ENCODE data around the gene MUC3A. TPM values are rescaled to one million over a fixed set of nuclear protein-coding genes. Genes with fewer than 3 reads are reported as not detected.

MUC3A gene
- total RNA-seq, 1 experiment from 2014 or later, result 2.0 TPM

DNA sequence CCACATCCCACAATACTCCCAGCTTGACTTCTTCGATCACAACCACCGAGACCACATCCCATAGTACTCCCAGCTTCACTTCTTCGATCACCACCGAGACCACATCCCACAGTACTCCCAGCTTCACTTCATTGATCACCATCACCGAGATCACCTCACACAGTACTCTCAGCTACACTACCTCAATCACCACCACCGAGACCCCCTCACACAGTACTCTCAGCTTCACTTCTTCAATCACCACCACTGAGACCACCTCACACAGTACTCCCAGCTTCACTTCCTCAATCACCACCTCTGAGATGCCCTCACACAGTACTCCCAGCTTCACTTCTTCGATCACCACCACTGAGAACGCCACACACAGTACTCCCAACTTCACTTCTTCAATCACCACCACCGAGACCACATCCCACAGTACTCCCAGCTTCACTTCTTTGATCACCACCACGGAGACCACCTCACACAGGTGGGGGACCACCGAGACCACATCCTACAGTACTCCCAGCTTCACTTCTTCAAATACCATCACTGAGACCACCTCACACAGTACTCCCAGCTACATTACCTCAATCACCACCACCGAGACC lies 8.6 kb downstream of the MUC3A start:
- no peak for DNase-seq (ENCODE audit: low spot score)
- no TSS peak for BruUV-seq (replicated peaks)
- H3K36me3 ChIP-seq (ENCODE audit: insufficient read depth, low read length, poor library complexity, severe bottlenecking), result no peaks in the 10 kb centered on the region
- ChIA-PET POLR2A (ENCODE audit: low non-redundant PET) (interaction anchor here (0.6 kb wide), 1 partner anchor 138 kb away, joined by 3 read pairs; no protein-coding TSS in a partner anchor), CTCF (interaction anchor here (0.5 to 0.6 kb wide), 3 partner anchors 137 to 1008 kb away, joined by 3 to 6 read pairs (median 4); no protein-coding TSS in a partner anchor)
- no peaks in the 10 kb centered on the region for H3K9me3 ChIP-seq (ENCODE audit: low read depth, low read length, poor library complexity, severe bottlenecking)
- H3K27ac ChIP-seq (ENCODE audit: low read depth, low read length, poor library complexity, severe bottlenecking), result no peak overlapping the region
- H3K27me3 ChIP-seq (replicated peaks; ENCODE audit: insufficient read depth, low read depth, low read length, poor library complexity), result peaks cover 29% of the 10 kb centered on the region
- TF ChIP-seq, protein P1, sequence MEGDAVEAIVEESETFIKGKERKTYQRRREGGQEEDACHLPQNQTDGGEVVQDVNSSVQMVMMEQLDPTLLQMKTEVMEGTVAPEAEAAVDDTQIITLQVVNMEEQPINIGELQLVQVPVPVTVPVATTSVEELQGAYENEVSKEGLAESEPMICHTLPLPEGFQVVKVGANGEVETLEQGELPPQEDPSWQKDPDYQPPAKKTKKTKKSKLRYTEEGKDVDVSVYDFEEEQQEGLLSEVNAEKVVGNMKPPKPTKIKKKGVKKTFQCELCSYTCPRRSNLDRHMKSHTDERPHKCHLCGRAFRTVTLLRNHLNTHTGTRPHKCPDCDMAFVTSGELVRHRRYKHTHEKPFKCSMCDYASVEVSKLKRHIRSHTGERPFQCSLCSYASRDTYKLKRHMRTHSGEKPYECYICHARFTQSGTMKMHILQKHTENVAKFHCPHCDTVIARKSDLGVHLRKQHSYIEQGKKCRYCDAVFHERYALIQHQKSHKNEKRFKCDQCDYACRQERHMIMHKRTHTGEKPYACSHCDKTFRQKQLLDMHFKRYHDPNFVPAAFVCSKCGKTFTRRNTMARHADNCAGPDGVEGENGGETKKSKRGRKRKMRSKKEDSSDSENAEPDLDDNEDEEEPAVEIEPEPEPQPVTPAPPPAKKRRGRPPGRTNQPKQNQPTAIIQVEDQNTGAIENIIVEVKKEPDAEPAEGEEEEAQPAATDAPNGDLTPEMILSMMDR (conservative IDR thresholded peaks at IDR 0.05; ENCODE audit: low read depth, low read length), result no peak
- TF ChIP-seq EZH2 (IDR thresholded peaks at IDR 0.05; ENCODE audit: borderline replicate concordance, low read depth, low read length, poor library complexity, severe bottlenecking), result no peak
- intact Hi-C loops (cut with micrococcal nuclease; ENCODE audit: unreplicated experiment), result no loop called here
- no peak overlapping the region for H3K4me3 ChIP-seq (ENCODE audit: low read depth, low read length, poor library complexity, severe bottlenecking)
- H3K4me1 ChIP-seq (ENCODE audit: insufficient read depth, low read length, poor library complexity, severe bottlenecking), result no peaks in the 10 kb centered on the region

DNA sequence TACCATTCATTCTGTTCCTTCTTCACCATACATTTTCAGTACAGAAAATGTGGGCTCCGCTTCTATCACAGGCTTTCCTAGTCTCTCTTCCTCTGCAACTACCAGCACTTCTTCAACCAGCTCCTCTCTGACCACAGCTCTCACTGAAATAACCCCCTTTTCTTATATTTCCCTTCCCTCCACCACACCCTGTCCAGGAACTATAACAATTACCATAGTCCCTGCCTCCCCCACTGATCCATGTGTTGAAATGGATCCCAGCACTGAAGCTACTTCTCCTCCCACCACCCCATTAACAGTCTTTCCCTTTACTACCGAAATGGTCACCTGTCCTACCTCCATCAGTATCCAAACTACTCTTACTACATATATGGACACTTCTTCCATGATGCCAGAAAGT lies 10.6 kb downstream of the MUC3A start:
- POLR2A ChIA-PET (ENCODE audit: low non-redundant PET), result no interaction called here
- no peak for TF ChIP-seq EZH2 (IDR thresholded peaks at IDR 0.05; ENCODE audit: borderline replicate concordance, low read depth, low read length, poor library complexity, severe bottlenecking)
- TF ChIP-seq, protein P1 (conservative IDR thresholded peaks at IDR 0.05; ENCODE audit: low read depth, low read length), result no peak
- H3K9me3 ChIP-seq (ENCODE audit: low read depth, low read length, poor library complexity, severe bottlenecking), result no peaks in the 10 kb centered on the region
- BruUV-seq (replicated peaks), result no TSS peak
- no peak for DNase-seq (ENCODE audit: low spot score)
- CTCF ChIA-PET, result no interaction called here
- H3K4me1 ChIP-seq (ENCODE audit: insufficient read depth, low read length, poor library complexity, severe bottlenecking), result no peaks in the 10 kb centered on the region
- intact Hi-C loops (cut with micrococcal nuclease; ENCODE audit: unreplicated experiment), result no loop called here
- peaks cover 42% of the 10 kb centered on the region for H3K27me3 ChIP-seq (replicated peaks; ENCODE audit: insufficient read depth, low read depth, low read length, poor library complexity)
- no peaks in the 10 kb centered on the region for H3K36me3 ChIP-seq (ENCODE audit: insufficient read depth, low read length, poor library complexity, severe bottlenecking)
- H3K4me3 ChIP-seq (ENCODE audit: low read depth, low read length, poor library complexity, severe bottlenecking), result no peak overlapping the region
- H3K27ac ChIP-seq (ENCODE audit: low read depth, low read length, poor library complexity, severe bottlenecking), result no peak overlapping the region

DNA sequence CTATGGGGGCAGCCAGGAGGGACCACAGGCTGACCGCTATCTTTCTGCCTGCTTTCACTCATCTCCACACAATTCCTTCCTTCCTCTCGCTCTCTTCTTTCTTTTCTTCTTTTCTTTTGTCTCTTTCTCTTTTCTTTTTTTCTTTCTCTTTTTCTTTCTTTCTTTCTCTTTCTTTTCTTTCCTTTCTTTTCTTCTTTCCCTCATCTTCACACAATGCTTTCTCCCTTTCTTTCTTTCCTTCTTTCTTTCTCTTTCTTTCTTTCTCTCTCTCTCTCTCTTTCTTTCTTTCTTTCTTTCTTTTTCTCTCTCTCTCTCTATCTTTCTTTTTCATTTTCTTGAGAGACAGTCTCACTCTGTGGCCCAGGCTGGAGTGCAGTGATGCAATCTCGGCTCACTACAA lies 13.2 kb downstream of the MUC3A start:
- Histone ChIP-seq H3K27ac (ENCODE audit: low read depth, low read length, poor library complexity, severe bottlenecking) (no peak overlapping the region), H3K36me3 (ENCODE audit: insufficient read depth, low read length, poor library complexity, severe bottlenecking) (no peaks in the 10 kb centered on the region), H3K4me3 (ENCODE audit: low read depth, low read length, poor library complexity, severe bottlenecking) (no peak overlapping the region), H3K4me1 (ENCODE audit: insufficient read depth, low read length, poor library complexity, severe bottlenecking) (peaks cover 11% of the 10 kb centered on the region), H3K27me3 (replicated peaks; ENCODE audit: insufficient read depth, low read depth, low read length, poor library complexity) (peaks cover 67% of the 10 kb centered on the region), H3K9me3 (ENCODE audit: low read depth, low read length, poor library complexity, severe bottlenecking) (no peaks in the 10 kb centered on the region)
- TF ChIP-seq, protein P1 (conservative IDR thresholded peaks at IDR 0.05; ENCODE audit: low read depth, low read length), result no peak
- intact Hi-C loops (cut with micrococcal nuclease; ENCODE audit: unreplicated experiment), result no loop called here
- no TSS peak for BruUV-seq (replicated peaks)
- no peak for DNase-seq (ENCODE audit: low spot score)
- POLR2A ChIA-PET (ENCODE audit: low non-redundant PET), result no interaction called here
- CTCF ChIA-PET, result no interaction called here
